Osteocyte (in vitro differentiated cells): ENCODE results near the gene MYD88. TPM values are rescaled to one million over a fixed set of nuclear protein-coding genes. Genes with fewer than 3 reads are reported as not detected.
"Not testable (repeated sequence)": the region's sequence is repeated elsewhere in the genome, so short reads cannot be mapped to it uniquely, and the experiment has no call there.

Experiments used
- DNase-seq: peaks from one replicate; pipeline ENCODE4 v3.0.0; 2021; ENCODE audit warnings: mixed read lengths; ENCODE audit not compliant: unreplicated experiment; ENCODE audit errors: extremely low spot score
- H3K27ac Mint-ChIP-seq: one replicate; pipeline ENCODE4 v1.8.0; 2021; ENCODE audit warnings: mild to moderate bottlenecking, mixed read lengths; ENCODE audit not compliant: unreplicated experiment
- H3K27me3 Mint-ChIP-seq: one replicate; pipeline ENCODE4 v1.8.0; 2021; ENCODE audit warnings: mixed read lengths; ENCODE audit not compliant: unreplicated experiment
- H3K36me3 Mint-ChIP-seq: one replicate; pipeline ENCODE4 v1.8.0; 2021; ENCODE audit warnings: mixed read lengths; ENCODE audit not compliant: unreplicated experiment
- H3K4me1 Mint-ChIP-seq: one replicate; pipeline ENCODE4 v1.8.0; 2021; ENCODE audit warnings: mixed read lengths; ENCODE audit not compliant: unreplicated experiment
- H3K4me3 Mint-ChIP-seq: one replicate; pipeline ENCODE4 v1.8.0; 2021; ENCODE audit warnings: mild to moderate bottlenecking, moderate library complexity, mixed read lengths; ENCODE audit not compliant: unreplicated experiment
- H3K9me3 Mint-ChIP-seq: one replicate; pipeline ENCODE4 v1.8.0; 2021; ENCODE audit warnings: mixed read lengths; ENCODE audit not compliant: unreplicated experiment
- CTCF ChIP-seq: fragments of 200-600 bp; sonication (generic); IDR thresholded peaks from 2 replicates; pipeline ENCODE4 v1.5.0; 2021; ENCODE audit warnings: antibody characterized with exemption, mild to moderate bottlenecking, moderate library complexity
- total RNA-seq: library from RNA; stranded (reverse); gene quantifications from 2 replicates; pipeline ENCODE4 v1.2.1, GENCODE V29; 2021

MYD88 gene
- total RNA-seq, 1 donor from 2014 or later = 13.3 TPM

GRCh38 chr3:38129058-38129457 lies 9.4 kb upstream of the MYD88 start:
- Mint-ChIP-seq H3K36me3 (peaks cover 35% of the 10 kb centered on the region), H3K4me3 (no peak overlapping the region), H3K27ac (no peak overlapping the region), H3K9me3 (no peaks in the 10 kb centered on the region), H3K4me1 (no peaks in the 10 kb centered on the region), H3K27me3 (no peaks in the 10 kb centered on the region)
- DNase-seq = peak; percentile 64
- TF ChIP-seq CTCF = no peak

GRCh38 chr3:38130631-38131065 lies 7.8 kb upstream of the MYD88 start:
- DNase-seq = no peak
- peaks cover 10% of the 10 kb centered on the region for H3K4me1 Mint-ChIP-seq
- H3K27ac Mint-ChIP-seq = no peak overlapping the region
- no peaks in the 10 kb centered on the region for H3K27me3 Mint-ChIP-seq
- H3K9me3 Mint-ChIP-seq = no peaks in the 10 kb centered on the region
- peaks cover 33% of the 10 kb centered on the region for H3K36me3 Mint-ChIP-seq
- TF ChIP-seq CTCF = no peak
- no peak overlapping the region for H3K4me3 Mint-ChIP-seq

GRCh38 chr3:38131621-38132369 lies 6.7 kb upstream of the MYD88 start:
- peak; percentile 79 for DNase-seq
- peaks cover 16% of the 10 kb centered on the region for H3K4me1 Mint-ChIP-seq

GRCh38 chr3:38133209-38133556 lies 5.3 kb upstream of the MYD88 start:
- H3K27me3 Mint-ChIP-seq = no peaks in the 10 kb centered on the region
- H3K27ac Mint-ChIP-seq = no peak overlapping the region
- H3K4me3 Mint-ChIP-seq = no peak overlapping the region
- H3K9me3 Mint-ChIP-seq = no peaks in the 10 kb centered on the region
- peaks cover 22% of the 10 kb centered on the region for H3K4me1 Mint-ChIP-seq
- peak; percentile 17 for DNase-seq
- peaks cover 27% of the 10 kb centered on the region for H3K36me3 Mint-ChIP-seq
- TF ChIP-seq CTCF = no peak

More at GRCh38 chr3:38131621-38132369, 6.7 kb upstream of the MYD88 start:
- Mint-ChIP-seq H3K27ac (no peak overlapping the region), H3K4me3 (no peak overlapping the region), H3K9me3 (no peaks in the 10 kb centered on the region), H3K27me3 (no peaks in the 10 kb centered on the region), H3K36me3 (peaks cover 30% of the 10 kb centered on the region)
- peak; percentile 58 for TF ChIP-seq CTCF

GRCh38 chr3:38133557-38134405 lies 4.7 kb upstream of the MYD88 start:
- Mint-ChIP-seq H3K4me1 (peaks cover 25% of the 10 kb centered on the region), H3K36me3 (peaks cover 27% of the 10 kb centered on the region), H3K27me3 (no peaks in the 10 kb centered on the region), H3K27ac (no peak overlapping the region), H3K4me3 (no peak overlapping the region), H3K9me3 (no peaks in the 10 kb centered on the region)
- no peak for TF ChIP-seq CTCF
- peak; percentile 57 for DNase-seq

GRCh38 chr3:38134517-38135143 lies 3.8 kb upstream of the MYD88 start:
- peak; percentile 15 for DNase-seq
- H3K27me3 Mint-ChIP-seq, H3K9me3 Mint-ChIP-seq, H3K4me3 Mint-ChIP-seq: not testable (repeated sequence)
- H3K27ac Mint-ChIP-seq = peak overlapping the region; percentile 19
- peaks cover 26% of the 10 kb centered on the region for H3K4me1 Mint-ChIP-seq
- H3K36me3 Mint-ChIP-seq = peaks cover 22% of the 10 kb centered on the region
